Fibroblast of villous mesenchyme (primary cell): ENCODE data around the gene CAPNS2. TPM values are rescaled to one million over a fixed set of nuclear protein-coding genes. Genes with fewer than 3 reads are reported as not detected.

Experiments used
- DNase-seq: peaks from one replicate; pipeline ENCODE4 v3.0.0-alpha.2; 2010; ENCODE audit warnings: low read depth
- H3K4me3 ChIP-seq: 2 replicates; pipeline ENCODE4 v1.5.1; 2011; ENCODE audit warnings: low read depth, mild to moderate bottlenecking, low read length
- CTCF ChIP-seq: IDR thresholded peaks from 2 replicates; pipeline ENCODE4 v1.5.1; 2012; ENCODE audit warnings: low read depth, mild to moderate bottlenecking, low read length; ENCODE audit not compliant: insufficient read depth
- total RNA-seq: library from RNA; depleted of rRNA; stranded (reverse); fragments of >200 nt; gene quantifications from 2 replicates; pipeline ENCODE4 v1.2.3, GENCODE V29; 2012

Gene CAPNS2
- total RNA-seq, 1 donor: 1.3 TPM

- DNase-seq: peak; percentile 48
- no peak overlapping the region for H3K4me3 ChIP-seq
- no peak for TF ChIP-seq CTCF
Measured at GRCh38 chr16:55555436-55555835, 11.0 kb upstream of the CAPNS2 start.

- no peak for TF ChIP-seq CTCF
- no peak overlapping the region for H3K4me3 ChIP-seq
- DNase-seq: no peak
Measured at GRCh38 chr16:55557186-55557585, 9.3 kb upstream of the CAPNS2 start.

- TF ChIP-seq CTCF: no peak
- peak; percentile 65 for DNase-seq
- no peak overlapping the region for H3K4me3 ChIP-seq
Measured at GRCh38 chr16:55559233-55559632, 7.3 kb upstream of the CAPNS2 start.

GRCh38 chr16:55559933-55560516 is 6.5 kb upstream of the CAPNS2 start:
- H3K4me3 ChIP-seq: no peak overlapping the region
- TF ChIP-seq CTCF: no peak
- no peak for DNase-seq

GRCh38 chr16:55561319-55561848 is 5.1 kb upstream of the CAPNS2 start:
- no peak overlapping the region for H3K4me3 ChIP-seq
- DNase-seq: no peak
- no peak for TF ChIP-seq CTCF

GRCh38 chr16:55562936-55563335 is 3.5 kb upstream of the CAPNS2 start:
- no peak overlapping the region for H3K4me3 ChIP-seq
- no peak for DNase-seq

More at GRCh38 chr16:55562936-55563335, 3.5 kb upstream of the CAPNS2 start:
- no peak for TF ChIP-seq CTCF
